H1 (cell line): ENCODE data around the gene CFAP100. TPM values are rescaled to one million over a fixed set of nuclear protein-coding genes. Genes with fewer than 3 reads are reported as not detected.

Source experiments
- CTCF ChIA-PET: fragments of 300-600 bp; sonication (Branson Sonifier 250); formaldehyde crosslinking; loops from one replicate; lab custom pipeline; 2021; ENCODE audit not compliant: partially characterized antibody; lab: Charles Lee
- POLR2A ChIA-PET: fragments of 300-600 bp; sonication (Branson Sonifier 250); formaldehyde crosslinking; loops from one replicate; lab custom pipeline; 2021; ENCODE audit warnings: inconsistent platforms; ENCODE audit not compliant: partially characterized antibody; lab: Charles Lee
- DNase-seq, 2 experiments: peaks; one replicate each; pipeline versions ENCODE4 v3.0.0 to v3.0.0-alpha.2; 2010 to 2022; ENCODE audit warnings: low spot score in 2 of 2, low read depth in 1 of 2, mixed read lengths in 1 of 2
- FAIRE-seq: peaks from 2 replicates; lab custom pipeline; 2011; peaks lifted over from hg19 to GRCh38; lab: Jason Lieb, UNC
- H2AFZ ChIP-seq: 2 replicates; pipeline ENCODE4 v1.8.1; 2012; ENCODE audit warnings: low read length, inconsistent platforms
- H2AK5ac ChIP-seq: 2 replicates; pipeline ENCODE4 v1.6.1; 2013; ENCODE audit warnings: low read depth, low read length
- H2BK120ac ChIP-seq: replicated peaks from 2 replicates; pipeline ENCODE3; 2013; ENCODE audit warnings: low read depth, low read length, inconsistent platforms
- H2BK12ac ChIP-seq: 2 replicates; pipeline ENCODE4 v1.6.1; 2013; ENCODE audit warnings: low read depth, low read length
- H2BK15ac ChIP-seq: 2 replicates; pipeline ENCODE4 v1.6.1; 2013; ENCODE audit warnings: low read length
- H2BK20ac ChIP-seq: 2 replicates; pipeline ENCODE4 v1.6.1; 2013; ENCODE audit warnings: low read length
- H2BK5ac ChIP-seq: 2 replicates; pipeline ENCODE4 v1.6.1; 2013; ENCODE audit warnings: low read depth, low read length
- H3K14ac ChIP-seq: 2 replicates; pipeline ENCODE4 v1.6.1; 2013; ENCODE audit warnings: inconsistent platforms; ENCODE audit not compliant: insufficient read length
- H3K18ac ChIP-seq: 2 replicates; pipeline ENCODE4 v1.6.1; 2013; ENCODE audit warnings: low read length; ENCODE audit errors: extremely low read depth
- H3K23ac ChIP-seq: 2 replicates; pipeline ENCODE4 v1.6.1; 2013; ENCODE audit warnings: inconsistent platforms; ENCODE audit not compliant: insufficient read length
- H3K23me2 ChIP-seq: 2 replicates; pipeline ENCODE4 v1.6.1; 2013; ENCODE audit warnings: low read depth, low read length
- H3K27ac ChIP-seq: 2 replicates; pipeline ENCODE4 v1.6.1; 2011; ENCODE audit warnings: low read depth, low read length, inconsistent platforms
- H3K27me3 ChIP-seq, 4 experiments: replicated peaks in 1 of 4; 1 replicate in 1 of 4; 2 replicates in 3 of 4; pipeline versions ENCODE4 v1.6.1 to v1.8.1; 2011 to 2013; ENCODE audit warnings: low read length in 3 of 4, mild to moderate bottlenecking in 3 of 4, inconsistent platforms in 2 of 4, mixed read lengths in 2 of 4, moderate library complexity in 1 of 4; ENCODE audit not compliant: control insufficient read depth in 3 of 4, insufficient read depth in 3 of 4; ENCODE audit errors: extremely low read depth in 1 of 4
- H3K36me3 ChIP-seq, 4 experiments: 2 replicates each; pipeline versions ENCODE4 v1.6.1 to v1.8.1; 2011 to 2013; ENCODE audit warnings: mild to moderate bottlenecking in 4 of 4, low read length in 3 of 4, moderate library complexity in 2 of 4, control low read depth in 1 of 4, inconsistent platforms in 1 of 4; ENCODE audit not compliant: insufficient read depth in 4 of 4, control insufficient read depth in 2 of 4
- H3K4ac ChIP-seq: replicated peaks from 2 replicates; pipeline ENCODE3; 2013; ENCODE audit warnings: low read length, low read depth, mixed read lengths, inconsistent platforms; ENCODE audit not compliant: insufficient read length
- H3K4me1 ChIP-seq, 4 experiments: replicated peaks in 1 of 4; 1 replicate in 1 of 4; 2 replicates in 3 of 4; pipeline versions ENCODE4 v1.6.1 to v1.8.1; 2011 to 2013; ENCODE audit warnings: low read length in 3 of 4, inconsistent platforms in 2 of 4, mixed read lengths in 1 of 4; ENCODE audit not compliant: insufficient read depth in 4 of 4, control insufficient read depth in 3 of 4
- H3K4me2 ChIP-seq, 2 experiments: 2 replicates each; pipeline versions ENCODE4 v1.6.1 to v1.8.1; 2011 to 2013; ENCODE audit warnings: low read depth in 2 of 2, low read length in 2 of 2, control low read depth in 1 of 2, inconsistent platforms in 1 of 2, mild to moderate bottlenecking in 1 of 2; ENCODE audit not compliant: insufficient read depth in 1 of 2
- H3K4me3 ChIP-seq, 4 experiments: fragments of 200-600, 300-600 bp in 1 of 4; sonication (generic), shearing (Covaris generic), sonication (Bioruptor Twin) in 1 of 4; 2 replicates each; pipeline versions ENCODE4 v1.5.1 to v1.8.1; 2011 to 2016; ENCODE audit warnings: low read length in 4 of 4, low read depth in 3 of 4, control low read depth in 2 of 4, inconsistent platforms in 2 of 4, mild to moderate bottlenecking in 2 of 4, mixed read lengths in 1 of 4, moderate library complexity in 1 of 4; ENCODE audit not compliant: insufficient read depth in 2 of 4; ENCODE audit errors: extremely low read depth in 1 of 4
- H3K56ac ChIP-seq: replicated peaks from 2 replicates; pipeline ENCODE3; 2013; ENCODE audit warnings: low read depth, mild to moderate bottlenecking, mixed read lengths, low read length, inconsistent platforms; ENCODE audit not compliant: insufficient read length
- H3K79me1 ChIP-seq: 2 replicates; pipeline ENCODE4 v1.6.1; 2013; ENCODE audit warnings: low read depth, low read length, control low read depth
- H3K79me2 ChIP-seq, 2 experiments: 2 replicates each; pipeline versions ENCODE4 v1.6.1 to v1.8.1; 2012 to 2013; ENCODE audit warnings: low read length in 2 of 2, mild to moderate bottlenecking in 2 of 2, inconsistent platforms in 1 of 2; ENCODE audit not compliant: insufficient read depth in 2 of 2, control insufficient read depth in 1 of 2
- H3K9ac ChIP-seq, 4 experiments: replicated peaks in 1 of 4; 1 replicate in 1 of 4; 2 replicates in 3 of 4; pipeline versions ENCODE4 v1.6.1 to v1.8.1; 2011 to 2013; ENCODE audit warnings: low read depth in 3 of 4, low read length in 3 of 4, control low read depth in 2 of 4, mild to moderate bottlenecking in 2 of 4, moderate library complexity in 2 of 4, inconsistent platforms in 1 of 4; ENCODE audit errors: extremely low read depth in 1 of 4
- H3K9me3 ChIP-seq, 2 experiments: 2 replicates each; pipeline versions ENCODE4 v1.6.1 to v1.8.1; 2012 to 2013; ENCODE audit warnings: mild to moderate bottlenecking in 2 of 2, moderate library complexity in 2 of 2, control low read depth in 1 of 2, inconsistent platforms in 1 of 2, low read depth in 1 of 2, low read length in 1 of 2, mixed read lengths in 1 of 2; ENCODE audit not compliant: insufficient read depth in 2 of 2
- H4K20me1 ChIP-seq, 2 experiments: replicated peaks in 1 of 2; 2 replicates each; pipeline versions ENCODE3 to v1.8.1; 2011 to 2013; ENCODE audit warnings: inconsistent platforms in 2 of 2, low read length in 2 of 2, mild to moderate bottlenecking in 1 of 2; ENCODE audit not compliant: insufficient read depth in 2 of 2, control insufficient read depth in 1 of 2
- H4K5ac ChIP-seq: 2 replicates; pipeline ENCODE4 v1.6.1; 2013; ENCODE audit warnings: low read length, low read depth, mixed read lengths, inconsistent platforms; ENCODE audit not compliant: insufficient read length
- H4K8ac ChIP-seq: 2 replicates; pipeline ENCODE4 v1.8.0; 2013; ENCODE audit warnings: mild to moderate bottlenecking, moderate library complexity, low read length, inconsistent platforms; ENCODE audit not compliant: insufficient read depth; ENCODE audit errors: extremely low read depth
- H4K91ac ChIP-seq: replicated peaks from 2 replicates; pipeline ENCODE3; 2013; ENCODE audit warnings: low read length, mixed read lengths, inconsistent platforms; ENCODE audit not compliant: insufficient read length
- JUND ChIP-seq: IDR thresholded peaks from 2 replicates; pipeline ENCODE4 v1.6.1; 2011; ENCODE audit warnings: mild to moderate bottlenecking, improper control_type of control experiment, low read length
- TCF12 ChIP-seq: IDR thresholded peaks from 2 replicates; pipeline ENCODE4 v1.6.1; 2011; ENCODE audit warnings: low read depth, mild to moderate bottlenecking, low read length
- WGBS, 2 experiments: shearing (Covaris generic) in 1 of 2; methylation state at CpG; one replicate each; pipeline versions ENCODE4 v1.1.6 to v1.1.7; 2013 to 2015; ENCODE audit warnings: low lambda C conversion rate in 2 of 2, mixed read lengths in 2 of 2, inconsistent platforms in 1 of 2, low coverage in 1 of 2, missing lambda C conversion rate in 1 of 2; ENCODE audit not compliant: insufficient replicate concordance in 2 of 2, insufficient coverage in 1 of 2, insufficient read length in 1 of 2; ENCODE audit errors: extremely low coverage in 1 of 2, missing lambda C conversion rate in 1 of 2; 5-methylcytosine and 5-hydroxymethylcytosine counted together
- polyA plus RNA-seq, 7 experiments: library from polyadenylated mRNA; depleted of rRNA in 3 of 7; stranded (reverse) in 5 of 7; unstranded in 2 of 7; fragments of >200 nt in 5 of 7; fragments of 200-250 nt in 2 of 7; gene quantifications; 1 replicate in 5 of 7; 2 replicates in 1 of 7; 4 replicates in 1 of 7; pipeline versions ENCODE4 v1.2.1 to v1.2.3, GENCODE V29; 2011 to 2013; ENCODE audit warnings: missing spikeins in 2 of 7, mixed read lengths in 2 of 7
- total RNA-seq: library from RNA; stranded (reverse); fragmentation: NEBNext Ultra II Directional; extraction: Animal tissue kit (Norgen Biotek cat#: 25700); gene quantifications from 2 replicates; pipeline ENCODE4 v1.2.1, GENCODE V29; 2021

Gene CFAP100
- total and polyA plus RNA-seq, 2 of the 8 experiments (the other 6 are each of a cell fraction or from before 2014, with no cell fraction given), result 0.17 TPM; not detected in 1

DNA sequence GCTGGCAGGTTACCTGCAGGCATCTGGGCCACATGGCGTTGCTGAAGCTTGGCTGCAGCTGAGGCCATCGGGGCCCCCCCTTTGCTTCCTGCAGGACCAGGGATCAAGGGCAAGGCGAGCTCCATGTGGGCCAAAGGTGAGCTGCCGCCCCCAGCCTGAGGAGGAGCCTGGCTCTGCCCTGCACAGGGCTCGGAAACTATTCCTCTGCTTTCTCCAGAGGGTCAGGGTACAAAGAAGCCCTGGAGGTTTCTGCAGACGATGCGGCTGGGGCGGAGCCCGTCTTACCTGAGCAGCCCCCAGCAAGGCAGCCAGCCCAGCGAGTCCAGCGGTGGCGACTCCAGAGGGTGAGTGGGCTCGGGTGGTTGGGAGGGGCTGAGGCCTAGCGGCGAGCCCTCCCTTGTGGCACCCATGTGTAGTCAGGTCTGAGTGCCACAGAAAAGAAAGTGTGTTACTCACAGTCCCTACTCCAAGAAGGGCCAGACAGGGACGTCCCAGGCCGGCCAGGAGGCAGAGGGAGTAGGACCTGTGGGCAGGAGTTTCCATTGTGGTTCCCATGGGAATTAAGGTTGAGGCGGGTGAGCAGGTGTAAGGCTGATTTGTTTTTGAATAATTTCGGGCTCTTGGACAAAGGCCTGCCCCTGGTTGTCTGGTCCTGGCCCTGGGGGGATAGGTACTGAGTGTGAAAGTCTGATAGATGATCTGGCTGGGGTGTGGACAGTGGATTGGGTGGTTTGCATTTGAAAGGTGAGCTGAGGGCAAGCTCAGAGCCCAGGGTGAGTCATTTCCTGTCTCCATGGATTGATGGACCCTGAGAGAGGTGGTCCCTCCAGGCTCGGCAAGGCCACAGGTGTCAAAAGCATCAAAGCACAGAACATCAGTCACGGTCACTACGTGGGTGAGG is 25.4 kb downstream of the CFAP100 start:
- no peak overlapping the region for H2BK120ac ChIP-seq
- no peaks in the 10 kb centered on the region for H3K79me1 ChIP-seq
- H2BK15ac ChIP-seq, result no peak overlapping the region
- H3K14ac ChIP-seq, result no peak overlapping the region
- no peak overlapping the region for H4K5ac ChIP-seq
- no peaks in the 10 kb centered on the region for H3K79me2 ChIP-seq
- peak overlapping the region; percentile 48; the same call in 1 of the 2 replicates for H3K18ac ChIP-seq
- DNase-seq (peak; percentile 25 to 55), FAIRE-seq (no peak)
- H3K4me1 ChIP-seq, result peaks cover 0 to 7% (median 2%) of the 10 kb centered on the region in 4 experiments; a peak in 3 of 7 replicates
- peak overlapping the region; percentile 82; the same call in 1 of the 2 replicates for H2AK5ac ChIP-seq
- WGBS, 2 experiments, result 82% methylated on average over 22 of the region's 22 CpGs; no CpG with 5 or more reads in 1 of the 2 experiments
- H3K23me2 ChIP-seq, result no peaks in the 10 kb centered on the region
- no peak overlapping the region for H3K9ac ChIP-seq
- H2AFZ ChIP-seq, result no peak overlapping the region
- H3K56ac ChIP-seq, result no peak overlapping the region
- no peak overlapping the region for H3K4ac ChIP-seq
- no peak overlapping the region; the same call in 1 of the 2 replicates for H2BK20ac ChIP-seq
- ChIA-PET POLR2A (no interaction called here), CTCF (interaction anchor here (0.8 to 0.9 kb wide), 2 partner anchors 25 to 286 kb away, joined by 3 read pairs; partner anchors contain the start of gene CFAP100)
- H3K9me3 ChIP-seq, result no peaks in the 10 kb centered on the region
- H3K4me3 ChIP-seq, result no peak overlapping the region
- H3K27ac ChIP-seq, result no peak overlapping the region
- H2BK12ac ChIP-seq, result peak overlapping the region; percentile 75; the same call in 1 of the 2 replicates
- H4K91ac ChIP-seq, result peak overlapping the region; percentile 58
- H3K27me3 ChIP-seq, result no peaks in the 10 kb centered on the region; a peak in 1 of 7 replicates
- TF ChIP-seq TCF12, result no peak
- peak; percentile 49; the same call in 1 of the 2 replicates for TF ChIP-seq JUND
- no peak overlapping the region for H3K23ac ChIP-seq
- H2BK5ac ChIP-seq, result peak overlapping the region; percentile 66; the same call in 1 of the 2 replicates
- no peaks in the 10 kb centered on the region for H4K20me1 ChIP-seq
- H4K8ac ChIP-seq, result no peak overlapping the region; the same call in 1 of the 2 replicates
- 0 out of 4 replicates have a peak overlapping the region, but pooled peaks of 1 of the 2 experiments have one; percentile 11 for H3K4me2 ChIP-seq
- H3K36me3 ChIP-seq, result no peaks in the 10 kb centered on the region
